ENCODE data around the gene MGAT4A. TPM values are rescaled to one million over a fixed set of nuclear protein-coding genes. Genes with fewer than 3 reads are reported as not detected.
A peak's percentile ranks its signal among the peaks of the same experiment; 100 is the strongest.

Gene MGAT4A
- total and polyA plus RNA-seq, 2 of the 13 experiments (the other 11 are each of a cell fraction or from before 2014, with no cell fraction given) = 47.2 to 90.9 TPM

DNA sequence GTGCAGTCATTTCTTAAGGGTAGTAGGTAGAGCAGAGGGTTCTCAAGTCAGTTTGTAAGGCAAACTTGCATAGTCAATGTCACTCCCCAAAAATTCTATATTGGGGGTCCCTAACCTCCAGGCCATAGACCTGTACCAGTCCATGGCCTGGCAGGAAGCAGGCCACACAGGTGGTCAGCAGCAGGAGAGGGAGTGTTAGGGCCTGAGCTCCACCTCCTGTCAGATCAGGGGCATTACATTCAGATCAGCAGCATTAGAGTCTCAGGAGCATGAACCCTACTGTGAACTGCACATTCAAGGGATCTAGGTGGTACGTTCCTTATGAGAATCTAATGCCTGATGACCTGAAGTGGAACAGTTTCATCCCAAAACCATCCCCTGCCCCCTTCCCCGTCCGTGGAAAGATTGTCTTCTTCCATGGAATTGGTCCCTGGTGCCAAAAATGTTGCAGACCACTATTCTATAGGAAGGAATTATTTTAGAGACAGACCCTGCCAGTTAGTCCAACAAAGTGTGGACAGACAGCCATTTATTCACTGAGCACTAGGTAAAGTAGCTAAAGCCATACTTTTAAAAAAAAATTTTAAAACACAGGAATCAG lies 129.3 kb downstream of the MGAT4A start:
- DNase-seq (ENCODE audit: low spot score) (peak; percentile 69), FAIRE-seq (peak; percentile 73), ATAC-seq (peak; percentile 99)
- intact Hi-C loops (cut with micrococcal nuclease; ENCODE audit: unreplicated experiment) (loop anchor here (1.0 to 10.0 kb wide), 3 partner anchors 17 to 157 kb away; partner anchors contain the start of gene INPP4A), in situ Hi-C loops (cut with HindIII; ENCODE audit: extremely low pct_ligation_motif_present, low pct_unique_long_range_greater_than_20kb) (loop anchor here (5.0 kb wide), 2 partner anchors 34 to 189 kb away; no protein-coding TSS in a partner anchor)
- Histone ChIP-seq H3K9me3 (ENCODE audit: low read length) (no peaks in the 10 kb centered on the region), H3K9ac (ENCODE audit: insufficient read depth, low read depth, low read length) (no peak overlapping the region), H3K27me3 (ENCODE audit: control insufficient read depth in 1 of 2, insufficient read depth in 2 of 2, low read length in 2 of 2) (no peaks in the 10 kb centered on the region), H2AFZ (ENCODE audit: low read length) (no peak overlapping the region), H3K4me2 (ENCODE audit: low read depth, low read length) (no peak overlapping the region), H3K4me1 (ENCODE audit: insufficient read depth, low read length) (peaks cover 9% of the 10 kb centered on the region), H3K79me2 (ENCODE audit: insufficient read depth, low read length) (peaks cover 23% of the 10 kb centered on the region), H4K20me1 (ENCODE audit: insufficient read depth, low read length) (no peaks in the 10 kb centered on the region; the same call in 1 of the 2 replicates), H3K36me3 (replicated peaks in 1 of 2; ENCODE audit: control insufficient read depth in 1 of 2, insufficient read depth in 2 of 2, low read length in 2 of 2) (peaks cover 12 to 46% of the 10 kb centered on the region in 2 experiments), H3K27ac (ENCODE audit: extremely low read length, insufficient read depth, low read length) (no peak overlapping the region), H3K4me3 (replicated peaks in 1 of 3; ENCODE audit: insufficient read depth in 1 of 3, low read depth in 2 of 3, low read length in 3 of 3) (no peak overlapping the region)
- no TSS peak for BruUV-seq (replicated peaks)
- CTCF ChIA-PET (ENCODE audit: low intra/inter-chr PET ratio, low total read pairs) = interaction anchor here (1.9 to 3.2 kb wide), 2 partner anchors 32 to 189 kb away, joined by 20 to 32 read pairs; no protein-coding TSS in a partner anchor
- POLR2A ChIA-PET = no interaction called here
- 33% methylated on average over 3 of the region's 3 CpGs for WGBS (ENCODE audit: low lambda C conversion rate)
- TF ChIP-seq, protein P1, sequence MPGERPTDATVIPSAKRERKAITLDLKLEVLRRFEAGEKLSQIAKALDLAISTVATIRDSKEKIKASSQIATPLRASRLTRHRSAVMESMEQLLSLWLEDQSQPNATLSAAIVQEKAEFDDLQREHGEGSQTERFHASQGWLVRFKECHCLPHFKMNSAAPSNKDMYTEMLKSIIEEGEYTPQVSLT (CRISPR knock-in tag; IDR thresholded peaks at IDR 0.05; ENCODE audit: borderline replicate concordance, low read depth) = no peak
- no peak for TF ChIP-seq BCL6 (CRISPR knock-in tag; IDR thresholded peaks at IDR 0.05)
- TF ChIP-seq ZNF160 (CRISPR knock-in tag; IDR thresholded peaks at IDR 0.05) = no peak
- TF ChIP-seq, protein P2, sequence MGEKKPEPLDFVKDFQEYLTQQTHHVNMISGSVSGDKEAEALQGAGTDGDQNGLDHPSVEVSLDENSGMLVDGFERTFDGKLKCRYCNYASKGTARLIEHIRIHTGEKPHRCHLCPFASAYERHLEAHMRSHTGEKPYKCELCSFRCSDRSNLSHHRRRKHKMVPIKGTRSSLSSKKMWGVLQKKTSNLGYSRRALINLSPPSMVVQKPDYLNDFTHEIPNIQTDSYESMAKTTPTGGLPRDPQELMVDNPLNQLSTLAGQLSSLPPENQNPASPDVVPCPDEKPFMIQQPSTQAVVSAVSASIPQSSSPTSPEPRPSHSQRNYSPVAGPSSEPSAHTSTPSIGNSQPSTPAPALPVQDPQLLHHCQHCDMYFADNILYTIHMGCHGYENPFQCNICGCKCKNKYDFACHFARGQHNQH (CRISPR knock-in tag; IDR thresholded peaks at IDR 0.05) = peak; percentile 51; the same call in 1 of the 2 replicates
- TF ChIP-seq, protein P3, sequence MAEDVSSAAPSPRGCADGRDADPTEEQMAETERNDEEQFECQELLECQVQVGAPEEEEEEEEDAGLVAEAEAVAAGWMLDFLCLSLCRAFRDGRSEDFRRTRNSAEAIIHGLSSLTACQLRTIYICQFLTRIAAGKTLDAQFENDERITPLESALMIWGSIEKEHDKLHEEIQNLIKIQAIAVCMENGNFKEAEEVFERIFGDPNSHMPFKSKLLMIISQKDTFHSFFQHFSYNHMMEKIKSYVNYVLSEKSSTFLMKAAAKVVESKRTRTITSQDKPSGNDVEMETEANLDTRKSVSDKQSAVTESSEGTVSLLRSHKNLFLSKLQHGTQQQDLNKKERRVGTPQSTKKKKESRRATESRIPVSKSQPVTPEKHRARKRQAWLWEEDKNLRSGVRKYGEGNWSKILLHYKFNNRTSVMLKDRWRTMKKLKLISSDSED (CRISPR knock-in tag; IDR thresholded peaks at IDR 0.05) = no peak
- peak; percentile 47 for TF ChIP-seq RBM22 (optimal IDR thresholded peaks at IDR 0.05; ENCODE audit: low read length)
- TF ChIP-seq ZFP36L1 (CRISPR knock-in tag; IDR thresholded peaks at IDR 0.05) = no peak
- no peak for TF ChIP-seq ZNF337 (CRISPR knock-in tag; IDR thresholded peaks at IDR 0.05; ENCODE audit: borderline replicate concordance, low read depth)
- peak; percentile 66 for TF ChIP-seq ZFX (CRISPR knock-in tag; IDR thresholded peaks at IDR 0.05; ENCODE audit: low read depth)
- TF ChIP-seq, protein P4, sequence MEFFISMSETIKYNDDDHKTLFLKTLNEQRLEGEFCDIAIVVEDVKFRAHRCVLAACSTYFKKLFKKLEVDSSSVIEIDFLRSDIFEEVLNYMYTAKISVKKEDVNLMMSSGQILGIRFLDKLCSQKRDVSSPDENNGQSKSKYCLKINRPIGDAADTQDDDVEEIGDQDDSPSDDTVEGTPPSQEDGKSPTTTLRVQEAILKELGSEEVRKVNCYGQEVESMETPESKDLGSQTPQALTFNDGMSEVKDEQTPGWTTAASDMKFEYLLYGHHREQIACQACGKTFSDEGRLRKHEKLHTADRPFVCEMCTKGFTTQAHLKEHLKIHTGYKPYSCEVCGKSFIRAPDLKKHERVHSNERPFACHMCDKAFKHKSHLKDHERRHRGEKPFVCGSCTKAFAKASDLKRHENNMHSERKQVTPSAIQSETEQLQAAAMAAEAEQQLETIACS (CRISPR knock-in tag; IDR thresholded peaks at IDR 0.05) = no peak
- 0 out of 2 replicates have a peak, but pooled peaks have one; percentile 35 for TF ChIP-seq KDM2A (CRISPR knock-in tag; IDR thresholded peaks at IDR 0.05; ENCODE audit: borderline replicate concordance, low read depth)
- no peak for TF ChIP-seq PRPF4 (IDR thresholded peaks at IDR 0.05; ENCODE audit: low read depth, low read length, poor library complexity, severe bottlenecking)
- peak; percentile 39; the same call in 1 of the 2 replicates for TF ChIP-seq ELF3 (CRISPR knock-in tag; IDR thresholded peaks at IDR 0.05)
- TF ChIP-seq RFX1 (IDR thresholded peaks at IDR 0.05) = no peak
- TF ChIP-seq NFKBIZ (CRISPR knock-in tag; IDR thresholded peaks at IDR 0.05) = no peak
- TF ChIP-seq ZNF782 (CRISPR knock-in tag; IDR thresholded peaks at IDR 0.05; ENCODE audit: borderline replicate concordance) = no peak
- TF ChIP-seq, protein P5, sequence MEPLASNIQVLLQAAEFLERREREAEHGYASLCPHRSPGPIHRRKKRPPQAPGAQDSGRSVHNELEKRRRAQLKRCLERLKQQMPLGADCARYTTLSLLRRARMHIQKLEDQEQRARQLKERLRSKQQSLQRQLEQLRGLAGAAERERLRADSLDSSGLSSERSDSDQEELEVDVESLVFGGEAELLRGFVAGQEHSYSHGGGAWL (CRISPR knock-in tag; IDR thresholded peaks at IDR 0.05) = no peak
- TF ChIP-seq CENPT (CRISPR knock-in tag; IDR thresholded peaks at IDR 0.05; ENCODE audit: low read depth) = no peak
- no peak for TF ChIP-seq ZNF850 (CRISPR knock-in tag; conservative IDR thresholded peaks at IDR 0.05)
- TF ChIP-seq STAG1 (CRISPR knock-in tag; IDR thresholded peaks at IDR 0.05) = peak; percentile 93
- TF ChIP-seq GATA4 (IDR thresholded peaks at IDR 0.05; ENCODE audit: borderline replicate concordance, low read depth) = no peak
